Measurements from ENCODE around the gene IL17RD.
A peak's percentile ranks its signal among the peaks of the same experiment; 100 is the strongest.
"Not testable (repeated sequence)": the region's sequence is repeated elsewhere in the genome, so short reads cannot be mapped to it uniquely, and the experiment has no call there.

Gene IL17RD

DNA sequence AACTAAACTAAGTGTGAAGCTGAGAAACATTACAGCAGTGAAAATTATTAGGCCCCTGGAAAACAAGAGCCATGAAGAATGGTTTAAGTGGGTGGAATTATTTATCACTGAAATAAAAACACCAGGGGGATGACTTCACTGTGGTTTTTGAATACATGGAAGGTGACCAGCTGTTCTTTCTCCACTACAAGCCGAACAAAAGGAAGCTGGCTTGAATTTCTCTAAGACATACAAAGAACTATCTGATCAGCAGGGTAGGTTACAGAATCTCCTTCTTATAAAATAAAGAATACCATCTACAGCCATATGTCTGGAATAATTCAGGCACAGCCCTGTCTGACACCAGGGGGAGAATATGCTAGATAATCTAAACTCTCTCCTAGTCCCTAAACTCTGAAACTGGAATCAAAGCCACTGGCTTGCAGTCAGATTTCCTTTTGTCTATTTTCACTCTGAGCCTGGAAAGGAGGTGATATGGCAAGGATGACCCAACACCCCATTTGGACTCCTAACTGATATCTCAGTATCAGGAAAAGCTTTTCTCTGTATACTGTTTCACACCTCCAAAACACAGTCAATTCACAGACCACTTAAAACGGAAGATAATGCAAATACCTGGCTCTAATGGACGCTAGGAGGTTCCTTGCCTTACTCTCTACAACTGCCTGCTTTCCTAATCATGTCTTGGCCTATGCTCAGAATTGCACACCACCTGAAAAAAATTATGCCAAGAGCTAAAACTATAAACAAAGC lies 73.5 kb downstream of the IL17RD start:
- DNase-seq = no peak

DNA sequence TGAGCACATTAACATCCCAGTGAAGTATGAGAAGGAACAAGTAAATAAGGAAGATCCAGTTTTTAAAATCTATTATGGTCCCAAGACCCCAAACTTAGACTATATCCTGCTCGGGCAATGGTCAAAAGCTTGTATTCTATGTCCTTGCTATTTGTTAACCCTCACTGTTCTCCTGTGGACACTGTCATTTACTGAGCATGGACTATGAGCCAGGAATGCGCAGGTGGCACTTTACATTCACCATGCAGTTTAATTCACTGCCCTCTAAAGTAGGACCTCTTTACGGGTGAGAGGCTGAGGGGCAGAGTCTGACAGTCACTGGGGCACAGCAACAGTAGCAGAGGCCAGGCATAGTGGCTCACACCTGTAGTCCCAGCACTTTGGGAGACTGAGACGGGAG lies 76.1 kb downstream of the IL17RD start:
- DNase-seq = no peak

DNA sequence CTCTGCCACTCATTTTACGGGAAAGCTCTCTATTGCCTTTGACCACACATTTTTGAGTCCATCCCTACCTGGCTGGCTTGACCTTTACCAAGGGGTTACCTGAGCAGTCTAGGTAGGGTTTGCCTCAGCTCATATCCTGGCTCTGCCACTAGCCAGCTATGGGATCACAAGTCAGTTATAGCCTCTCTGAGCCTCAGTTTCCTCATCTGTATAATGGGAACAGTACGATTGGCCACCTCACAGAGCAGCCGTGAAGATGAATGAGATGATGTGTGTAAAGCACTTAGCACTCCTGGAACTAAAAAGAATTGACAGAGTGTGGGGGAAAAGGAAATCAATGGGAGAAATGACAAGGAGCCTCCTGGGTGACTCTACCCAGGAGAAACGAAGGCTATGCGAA lies 76.7 kb downstream of the IL17RD start:
- no peak for DNase-seq

DNA sequence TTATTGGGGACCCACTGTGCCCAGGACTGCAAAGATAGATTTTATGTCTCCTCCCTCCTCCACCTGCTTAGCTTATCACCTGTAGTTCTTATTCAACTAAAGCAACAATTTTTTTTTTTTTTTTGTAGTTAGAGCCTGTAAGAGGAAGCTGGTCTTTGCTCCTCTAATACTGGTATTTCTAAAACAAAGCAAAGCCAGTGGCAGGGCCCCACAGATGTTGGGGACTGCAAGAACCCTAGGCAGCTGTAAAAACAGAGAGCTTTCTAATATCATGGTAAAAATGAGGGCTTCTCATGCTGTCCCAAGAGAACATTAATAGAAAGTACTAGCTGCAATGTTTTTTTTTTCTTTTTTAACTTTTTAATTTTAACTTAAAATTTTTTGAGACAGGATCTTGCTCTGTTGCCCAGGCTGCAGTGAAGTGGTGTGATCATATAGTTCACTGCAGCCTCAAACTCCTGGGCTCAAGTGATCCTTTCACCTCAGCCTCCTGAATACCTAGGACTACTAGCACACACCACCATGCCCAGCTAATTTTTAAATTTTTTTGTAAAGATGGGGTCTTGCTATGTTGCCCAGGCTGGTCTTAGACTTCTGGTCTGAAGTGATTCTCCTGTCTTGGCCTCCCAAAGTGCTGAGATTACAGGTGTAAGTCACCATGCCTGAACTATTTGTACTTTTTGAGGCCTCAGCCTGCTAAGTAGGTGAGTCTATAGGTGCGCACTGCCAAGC lies 77.6 kb downstream of the IL17RD start:
- DNase-seq = no peak

DNA sequence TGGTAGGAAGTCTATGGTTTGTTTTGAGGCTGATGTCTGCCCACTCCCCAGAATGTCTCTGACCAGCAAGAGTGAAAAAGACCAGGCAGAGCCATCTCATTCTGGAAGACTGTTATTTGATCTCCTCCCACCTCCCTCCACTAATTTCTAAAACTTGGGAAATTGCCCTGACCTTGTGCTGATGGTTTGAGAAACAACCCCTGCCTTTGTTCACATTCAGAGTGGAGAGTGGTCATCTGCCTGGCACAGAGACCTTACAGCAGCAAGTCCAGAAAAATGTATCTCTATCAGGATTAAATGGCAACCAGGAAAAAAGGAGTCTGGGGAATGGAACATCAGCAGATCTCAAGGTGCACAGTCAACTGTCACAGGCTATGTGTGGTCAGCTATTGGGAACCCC lies 79.0 kb downstream of the IL17RD start:
- DNase-seq = no peak

DNA sequence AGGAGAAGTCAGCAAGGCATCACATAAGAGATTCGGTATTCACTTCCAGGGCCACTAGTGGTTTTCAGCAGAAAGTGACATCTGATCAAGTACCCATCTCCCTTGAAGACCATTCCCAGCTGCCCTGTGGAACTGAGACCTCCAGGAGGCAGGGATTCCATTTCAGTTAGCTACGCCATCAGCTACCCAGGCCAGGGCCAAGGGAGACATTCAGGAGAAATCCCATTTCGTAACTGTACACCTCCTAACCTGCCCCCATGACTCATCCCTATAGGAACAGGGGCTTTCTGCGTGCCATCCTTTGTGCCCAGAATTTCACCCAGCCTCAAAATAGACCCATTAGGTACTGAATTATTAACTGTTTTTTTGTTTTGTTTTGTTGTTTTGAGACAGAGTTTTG lies 79.9 kb downstream of the IL17RD start:
- DNase-seq = no peak

DNA sequence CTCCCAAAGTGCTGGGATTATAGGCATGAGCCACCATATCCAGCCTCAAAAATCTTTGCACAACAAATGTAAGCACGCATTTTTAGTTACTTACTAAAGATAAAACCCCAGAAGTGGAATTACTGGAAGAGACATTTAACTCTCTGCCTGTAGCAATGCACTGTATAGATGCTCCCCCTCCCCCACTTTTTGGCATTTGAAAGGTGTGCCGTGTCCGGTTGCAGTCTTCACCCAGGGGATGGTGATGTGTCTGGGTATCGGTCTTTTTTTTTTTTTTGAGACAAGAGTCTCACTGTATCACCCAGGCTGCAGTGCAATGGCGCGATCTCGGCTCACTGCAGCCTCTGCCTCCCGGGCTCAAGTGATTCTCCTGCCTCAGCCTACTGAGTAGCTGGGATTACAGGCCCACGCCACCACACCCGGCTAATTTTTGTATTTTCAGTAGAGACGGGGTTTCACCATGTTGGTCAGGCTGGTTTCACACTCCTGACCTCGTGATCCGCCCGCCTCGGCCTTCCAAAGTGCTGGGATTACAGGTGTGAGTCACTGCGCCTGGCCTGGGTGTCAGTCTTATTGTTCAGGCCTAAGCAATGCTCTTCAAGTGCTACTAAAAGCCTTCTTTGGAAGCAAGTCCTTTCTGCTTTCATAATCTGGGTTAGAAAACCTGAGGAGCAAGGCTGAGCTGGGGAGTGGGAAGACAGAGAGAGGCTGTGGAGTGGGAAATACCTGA lies 81.7 kb downstream of the IL17RD start:
- DNase-seq = not testable (repeated sequence)

DNA sequence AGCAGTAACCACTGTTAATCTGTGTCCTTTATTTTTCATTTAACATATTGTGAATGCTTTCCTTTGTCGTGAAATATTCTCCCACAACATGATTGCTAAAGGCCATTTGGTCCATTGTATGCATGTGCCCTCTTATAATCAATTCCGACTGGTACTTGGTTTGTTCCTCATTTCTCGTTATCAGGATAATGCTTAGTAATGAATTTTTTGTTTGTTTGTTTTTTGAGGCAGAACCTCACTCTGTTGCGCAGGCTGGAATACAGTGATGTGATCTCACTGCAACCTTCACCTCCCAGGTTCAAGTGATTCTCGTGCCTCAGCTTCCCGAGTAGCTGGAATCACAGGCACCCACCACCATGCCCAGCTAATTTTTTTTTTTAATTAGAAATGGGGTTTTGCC lies 82.7 kb downstream of the IL17RD start:
- DNase-seq = no peak

DNA sequence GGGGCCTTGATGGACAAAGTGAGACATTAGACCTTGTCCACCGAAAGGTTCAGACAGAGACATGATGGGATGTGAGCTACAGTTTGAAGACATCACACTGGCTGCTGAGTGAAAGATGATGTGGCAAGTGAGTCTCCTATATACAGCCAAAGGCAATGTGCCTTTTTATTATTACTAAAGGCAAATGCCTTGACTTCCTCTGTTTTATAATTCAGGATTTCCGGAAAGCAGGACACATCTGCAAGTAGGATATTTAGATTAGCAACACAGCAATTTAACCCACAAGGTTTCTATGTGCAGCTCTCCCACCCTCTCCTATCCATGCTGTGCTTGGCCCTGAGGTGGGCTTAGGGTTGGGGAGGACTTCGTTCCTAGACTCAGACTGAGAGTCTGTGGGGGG lies 84.0 kb downstream of the IL17RD start:
- DNase-seq = no peak

DNA sequence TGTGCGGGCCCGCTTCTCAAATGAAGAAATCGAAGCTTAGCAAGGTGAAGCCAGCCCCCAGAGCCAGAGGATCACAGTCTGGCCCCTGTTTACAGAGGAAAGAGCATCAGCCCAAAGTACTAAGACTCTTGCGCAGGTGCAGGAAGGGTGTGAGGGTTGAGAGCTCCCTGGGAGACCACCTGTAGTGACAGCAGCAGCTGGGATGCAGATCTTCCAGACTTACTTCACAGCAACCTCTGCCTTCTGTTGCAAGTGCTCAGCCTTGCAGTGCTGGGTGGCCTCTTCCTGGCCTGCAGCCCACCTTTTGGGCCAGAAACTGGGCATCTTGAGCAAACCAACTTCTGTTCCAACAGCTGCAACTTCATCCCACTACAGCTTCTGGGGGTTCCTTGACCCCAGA lies 85.0 kb downstream of the IL17RD start:
- peak; percentile 33 for DNase-seq

DNA sequence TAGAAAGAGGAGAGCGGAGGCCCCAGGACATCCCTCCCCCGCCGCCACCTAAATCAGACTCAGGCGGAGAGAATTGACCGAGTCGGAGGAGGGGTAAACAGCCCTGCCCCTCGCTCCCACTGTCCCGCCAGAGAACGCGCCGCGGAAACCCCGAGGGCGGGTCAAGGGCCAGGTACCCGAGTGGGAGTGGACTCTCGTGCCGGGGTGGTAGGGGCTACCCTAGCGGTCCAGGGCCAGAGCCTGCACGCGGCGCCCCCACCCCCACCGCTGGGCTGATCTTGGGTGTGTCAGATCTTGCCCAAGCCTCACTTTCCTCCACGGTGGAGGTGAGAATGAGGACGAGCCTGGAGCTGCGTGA lies 85.7 kb downstream of the IL17RD start:
- no peak for DNase-seq

DNA sequence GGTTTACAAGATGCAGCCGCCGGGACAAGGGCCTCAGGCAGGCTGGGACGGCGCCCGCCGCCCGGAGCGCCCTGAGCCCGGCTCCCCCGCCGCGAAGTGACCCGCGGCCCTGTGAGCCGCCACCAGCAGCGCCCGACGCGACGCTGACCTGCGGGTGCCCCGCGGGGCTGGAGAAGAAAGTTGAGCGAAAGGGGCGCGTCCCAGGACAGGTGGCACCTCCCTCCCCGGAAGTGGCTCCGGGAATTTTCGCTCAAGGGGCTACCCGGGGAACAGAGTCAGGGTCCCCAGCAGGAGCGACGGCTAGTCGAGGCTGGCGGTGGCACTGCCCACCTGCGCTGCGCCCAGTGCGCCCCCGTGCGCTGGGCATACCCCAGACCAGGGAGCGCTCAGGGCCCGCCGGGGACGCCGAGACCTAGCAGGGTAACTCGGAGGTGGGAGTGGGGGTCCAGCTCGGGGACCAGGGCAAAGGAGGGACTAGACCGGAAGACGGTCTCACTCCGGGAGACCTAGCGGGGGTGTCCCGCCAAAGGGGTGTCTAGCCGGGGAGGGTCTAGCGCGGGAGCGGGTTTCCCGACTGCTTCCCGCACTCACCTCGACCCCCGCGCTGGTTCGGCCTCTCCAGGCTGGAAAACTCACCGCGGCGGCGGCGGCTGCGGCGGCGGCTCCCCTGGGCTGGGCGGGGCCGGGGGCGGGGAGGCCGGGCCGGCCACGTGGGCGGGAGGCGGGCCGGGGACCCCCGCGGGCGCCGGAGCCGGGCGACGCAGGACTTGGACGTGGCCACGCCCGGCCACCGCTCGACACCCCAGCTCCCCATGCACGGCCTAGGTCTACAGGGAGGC lies 86.3 kb downstream of the IL17RD start:
- DNase-seq = peak; percentile 26

DNA sequence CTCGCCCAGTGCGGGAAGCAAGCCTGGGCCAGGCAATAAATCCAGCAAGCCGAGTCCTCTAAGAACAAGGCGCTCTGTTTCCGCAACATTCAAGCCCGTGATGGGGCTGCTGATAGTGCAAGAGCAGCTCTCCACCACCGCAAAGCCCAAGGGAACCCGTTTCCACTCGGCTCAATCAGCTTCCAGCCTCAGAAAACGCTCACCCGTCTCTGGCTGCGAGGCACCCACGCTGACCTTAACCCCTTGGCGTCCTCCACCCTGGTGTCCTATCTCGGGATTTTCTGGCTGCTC lies 86.9 kb downstream of the IL17RD start:
- DNase-seq = no peak

DNA sequence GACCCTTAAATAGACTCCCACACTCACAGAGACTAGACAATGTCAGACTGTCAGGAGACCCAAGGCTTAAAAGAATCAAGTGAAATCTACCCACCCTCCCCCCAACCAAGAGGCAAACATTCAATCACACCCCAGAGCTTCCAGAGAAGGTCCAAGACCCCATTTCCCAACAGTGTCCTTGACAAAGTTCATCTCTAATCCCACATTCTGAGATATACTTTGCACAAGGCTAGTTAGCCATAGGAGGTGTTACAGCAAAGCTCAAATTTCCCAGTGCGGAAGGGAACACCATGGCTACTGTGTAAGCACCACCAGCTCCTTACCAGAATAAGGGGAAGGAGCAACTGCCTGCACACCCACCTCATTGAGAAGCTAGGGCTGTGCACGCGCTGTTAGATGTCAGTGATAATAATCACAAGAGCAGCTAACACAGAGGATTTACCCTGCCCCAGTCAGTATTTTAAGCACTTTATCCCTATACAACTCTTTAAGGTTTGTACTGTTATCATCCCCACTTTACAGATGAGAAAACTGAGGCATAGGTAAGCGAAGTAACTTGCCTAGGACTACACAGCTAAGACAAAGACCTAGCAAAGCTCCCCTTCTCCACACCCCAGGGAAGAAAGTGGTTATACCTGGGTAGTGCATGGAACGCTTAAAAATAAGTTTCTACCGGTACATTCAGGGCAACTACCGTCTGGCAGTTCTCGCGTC lies 87.4 kb downstream of the IL17RD start:
- DNase-seq = no peak

DNA sequence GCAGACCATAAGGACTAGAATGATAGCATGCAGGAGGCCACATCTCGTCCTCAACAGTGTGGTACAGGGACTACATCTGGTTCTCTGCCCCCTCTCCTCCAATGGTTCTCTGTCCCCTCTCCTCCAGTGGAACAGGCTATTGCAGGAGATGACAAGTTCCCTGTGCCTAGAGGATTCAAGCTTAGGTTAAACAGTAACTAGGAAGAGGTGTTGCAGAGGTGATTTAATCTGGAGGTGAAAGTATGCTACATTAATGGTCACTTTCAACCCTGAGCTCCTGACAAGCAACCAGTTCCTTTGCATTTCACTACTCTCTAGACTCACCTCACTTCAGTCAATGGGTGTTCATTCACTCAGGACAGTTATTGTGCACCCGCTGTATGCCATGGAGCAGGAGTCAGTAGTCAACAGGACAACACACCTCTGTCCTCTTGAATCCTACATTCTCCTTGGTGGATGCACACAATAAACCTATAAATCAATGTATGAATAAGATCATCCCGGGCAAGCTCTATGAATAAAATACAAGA lies 88.7 kb downstream of the IL17RD start:
- DNase-seq = no peak

DNA sequence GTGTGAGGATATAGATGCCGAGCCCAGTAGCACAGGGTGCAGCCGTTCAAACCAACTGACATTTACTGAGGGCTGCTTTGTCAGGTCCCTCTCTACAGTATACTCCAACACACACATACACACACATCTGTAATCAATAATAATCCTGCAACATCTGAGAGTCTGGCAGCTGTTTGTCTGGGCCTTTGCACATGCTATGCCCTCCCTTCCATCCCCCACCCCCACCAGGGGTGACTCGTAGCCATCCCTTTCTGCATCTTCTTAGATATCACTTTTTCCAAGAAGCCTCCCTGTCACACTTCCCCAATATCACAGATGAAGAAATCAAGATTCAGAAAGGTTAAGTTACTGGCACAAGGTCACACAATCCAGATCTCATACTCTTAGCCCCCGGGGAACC lies 91.0 kb downstream of the IL17RD start:
- DNase-seq = no peak

DNA sequence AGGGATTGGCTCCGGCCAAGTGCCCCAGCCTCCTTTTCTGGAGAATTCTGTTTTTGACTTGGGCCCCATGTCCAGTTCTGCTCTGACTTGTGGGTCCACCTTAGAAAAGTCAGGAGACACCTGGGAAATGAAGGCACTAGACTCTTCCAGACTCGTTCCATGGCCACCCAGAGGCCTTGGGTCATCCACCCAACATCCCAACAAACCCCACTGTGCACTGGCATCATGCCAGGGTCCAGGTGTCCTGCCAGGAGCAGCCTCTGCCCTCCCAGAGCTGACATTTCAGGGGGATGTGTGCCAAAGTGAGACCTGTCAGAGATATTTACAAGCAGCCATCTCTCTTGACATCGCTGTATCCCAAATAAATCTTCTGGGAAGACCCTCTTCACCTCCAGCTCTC lies 91.5 kb downstream of the IL17RD start:
- DNase-seq = no peak

DNA sequence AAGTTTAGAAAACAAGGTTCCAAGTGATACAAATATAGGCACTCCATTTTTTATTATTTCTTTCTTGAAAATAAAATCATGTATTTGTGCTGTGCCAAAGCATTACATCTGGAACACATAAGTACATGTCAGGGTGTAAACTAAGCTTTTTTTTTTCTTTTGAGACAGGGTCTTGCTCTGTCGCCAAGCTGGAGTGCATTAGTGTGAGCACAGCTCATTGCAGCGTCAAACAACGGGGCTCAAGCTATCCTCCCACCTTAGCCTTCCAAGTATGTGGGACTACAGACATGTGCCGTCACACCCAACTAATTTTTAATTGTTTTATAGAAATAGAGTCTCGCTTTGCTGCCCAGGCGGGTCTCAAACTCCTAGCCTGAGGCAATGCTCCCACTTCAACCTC lies 95.7 kb downstream of the IL17RD start:
- DNase-seq = no peak

DNA sequence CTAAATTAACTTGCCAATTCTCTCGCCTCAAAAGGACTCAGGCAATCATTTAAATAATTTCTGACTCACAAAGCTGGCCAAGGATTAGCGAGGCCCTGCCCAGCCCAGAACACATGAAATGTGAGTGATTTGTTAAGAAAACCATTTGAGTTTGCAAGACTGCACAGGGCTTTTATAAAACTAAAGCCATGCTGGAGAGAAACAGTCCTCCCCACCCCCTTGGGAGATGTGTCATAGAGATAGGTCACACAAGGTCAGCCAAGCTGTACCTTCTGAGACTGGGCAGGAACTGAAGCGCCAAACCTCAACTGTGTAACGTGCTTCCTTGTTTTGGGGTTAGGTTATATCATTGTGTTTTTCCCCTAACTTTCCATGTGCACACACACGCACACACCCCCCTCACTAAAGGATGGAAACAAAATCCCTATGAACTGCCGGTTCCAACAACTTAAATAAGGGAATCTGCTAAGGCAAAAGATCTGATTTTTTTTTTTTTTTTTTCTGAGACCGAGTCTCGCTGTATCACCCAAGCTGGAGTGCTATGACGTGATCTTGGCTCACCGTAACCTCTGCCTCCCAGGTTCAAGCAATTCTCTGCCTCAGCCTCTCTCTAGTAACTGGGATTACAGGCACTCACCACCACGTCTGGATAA lies 96.6 kb downstream of the IL17RD start:
- no peak for DNase-seq

DNA sequence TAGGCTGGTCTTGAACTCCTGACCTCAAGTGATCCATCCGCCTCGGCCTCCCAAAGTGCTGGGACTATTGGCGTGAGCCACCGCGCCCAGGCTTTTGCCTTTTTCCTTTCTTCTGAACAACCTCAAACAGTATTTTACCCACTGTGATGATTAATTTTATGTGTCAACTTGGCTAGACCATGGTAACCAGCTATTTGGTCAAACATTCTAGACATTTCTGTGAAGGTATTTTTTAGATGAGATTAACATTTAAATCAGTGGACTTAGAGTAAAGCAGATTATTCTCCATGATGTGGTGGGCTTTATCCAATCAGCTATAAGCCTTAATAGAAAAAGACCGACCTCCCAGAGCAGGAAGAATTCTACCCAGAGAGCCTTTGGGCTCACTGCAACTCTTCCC lies 98.7 kb downstream of the IL17RD start:
- no peak for DNase-seq

DNA sequence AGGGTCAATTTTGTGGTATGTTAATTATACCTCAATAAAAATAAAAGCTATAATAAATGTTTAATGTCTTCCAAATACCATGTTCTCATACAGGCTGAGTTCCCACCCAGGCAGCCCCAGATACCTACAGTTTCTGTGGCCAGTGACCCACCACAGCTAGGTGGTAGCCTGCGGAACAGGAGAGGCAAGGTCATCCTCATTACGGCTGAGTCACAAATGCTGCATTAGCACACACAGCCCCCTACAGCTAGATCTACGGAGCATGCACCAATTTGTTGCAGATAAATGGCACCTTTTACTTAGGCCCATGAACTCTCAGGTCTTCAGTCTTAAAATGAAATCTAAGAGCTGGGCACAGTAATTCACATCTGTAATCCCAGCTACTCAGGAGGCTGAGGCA lies 99.6 kb downstream of the IL17RD start:
- DNase-seq = no peak

DNA sequence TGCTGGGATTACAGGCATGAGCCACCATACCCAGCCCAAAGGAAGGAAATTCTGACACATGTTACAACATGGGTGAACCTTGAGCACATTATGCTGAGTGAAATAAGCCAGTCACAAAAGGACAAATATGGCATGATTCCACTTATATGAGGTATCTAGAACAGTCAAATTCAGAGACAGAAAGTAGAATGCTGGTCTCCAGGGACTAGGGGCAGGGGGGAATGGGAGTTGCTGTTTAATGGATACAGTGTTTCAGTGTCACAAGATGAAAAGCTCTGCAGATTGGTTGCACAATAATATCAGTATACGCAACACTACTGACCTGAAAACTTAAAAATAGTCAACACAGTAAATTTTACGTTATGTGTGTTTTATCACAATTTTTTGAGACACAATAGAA lies 100.6 kb downstream of the IL17RD start:
- DNase-seq = no peak

All from NCI-H2171 (cell line).